Measurements from ENCODE around the gene CTBP1.

Gene CTBP1

GRCh38 chr4:1229117-1229849, 19.6 kb downstream of the CTBP1 start:
- in situ Hi-C loops (cut with HindIII; ENCODE audit: low sequenced_read_pairs) = no loop called here

- in situ Hi-C loops (cut with HindIII; ENCODE audit: low sequenced_read_pairs) = no loop called here
Observed at GRCh38 chr4:1227816-1228215, 21.1 kb downstream of the CTBP1 start.

- in situ Hi-C loops (cut with HindIII; ENCODE audit: low sequenced_read_pairs) = no loop called here
Observed at GRCh38 chr4:1226598-1226997, 22.3 kb downstream of the CTBP1 start.

GRCh38 chr4:1226144-1226481, 22.8 kb downstream of the CTBP1 start:
- in situ Hi-C loops (cut with HindIII; ENCODE audit: low sequenced_read_pairs) = no loop called here

GRCh38 chr4:1225272-1226143, 23.4 kb downstream of the CTBP1 start:
- in situ Hi-C loops (cut with HindIII; ENCODE audit: low sequenced_read_pairs) = no loop called here

GRCh38 chr4:1223841-1224809, 24.8 kb downstream of the CTBP1 start:
- in situ Hi-C loops (cut with HindIII; ENCODE audit: low sequenced_read_pairs) = no loop called here

- in situ Hi-C loops (cut with HindIII; ENCODE audit: low sequenced_read_pairs) = no loop called here
Observed at GRCh38 chr4:1222938-1223690, 25.8 kb downstream of the CTBP1 start.

GRCh38 chr4:1222036-1222789, 26.7 kb downstream of the CTBP1 start:
- in situ Hi-C loops (cut with HindIII; ENCODE audit: low sequenced_read_pairs) = no loop called here

- in situ Hi-C loops (cut with HindIII; ENCODE audit: low sequenced_read_pairs) = no loop called here
Observed at GRCh38 chr4:1221155-1221870, 27.6 kb downstream of the CTBP1 start.

- in situ Hi-C loops (cut with HindIII; ENCODE audit: low sequenced_read_pairs) = no loop called here
Observed at GRCh38 chr4:1220566-1220965, 28.4 kb downstream of the CTBP1 start.

- in situ Hi-C loops (cut with HindIII; ENCODE audit: low sequenced_read_pairs) = no loop called here
Observed at GRCh38 chr4:1219566-1219950, 29.4 kb downstream of the CTBP1 start.

- in situ Hi-C loops (cut with HindIII; ENCODE audit: low sequenced_read_pairs) = no loop called here
Observed at GRCh38 chr4:1218634-1219565, 30.0 kb downstream of the CTBP1 start.

- in situ Hi-C loops (cut with HindIII; ENCODE audit: low sequenced_read_pairs) = no loop called here
Observed at GRCh38 chr4:1217366-1217765, 31.6 kb downstream of the CTBP1 start.

GRCh38 chr4:1216869-1217294, 32.0 kb downstream of the CTBP1 start:
- in situ Hi-C loops (cut with HindIII; ENCODE audit: low sequenced_read_pairs) = no loop called here

GRCh38 chr4:1216076-1216614, 32.8 kb downstream of the CTBP1 start:
- in situ Hi-C loops (cut with HindIII; ENCODE audit: low sequenced_read_pairs) = no loop called here

- in situ Hi-C loops (cut with HindIII; ENCODE audit: low sequenced_read_pairs) = no loop called here
Observed at GRCh38 chr4:1215141-1216075, 33.5 kb downstream of the CTBP1 start.

Data from endothelial cell of hepatic sinusoid (primary cell).